Islet of Langerhans (tissue), 1 donor: ENCODE results near the gene CMBL.
A peak's percentile ranks its signal among the peaks of the same experiment; 100 is the strongest.
"Not testable (repeated sequence)": the region's sequence is repeated elsewhere in the genome, so short reads cannot be mapped to it uniquely, and the experiment has no call there.

ENCODE experiments used
- FAIRE-seq: peaks from one replicate; lab custom pipeline; 2011; peaks lifted over from hg19 to GRCh38; lab: Jason Lieb, UNC

Gene CMBL

DNA sequence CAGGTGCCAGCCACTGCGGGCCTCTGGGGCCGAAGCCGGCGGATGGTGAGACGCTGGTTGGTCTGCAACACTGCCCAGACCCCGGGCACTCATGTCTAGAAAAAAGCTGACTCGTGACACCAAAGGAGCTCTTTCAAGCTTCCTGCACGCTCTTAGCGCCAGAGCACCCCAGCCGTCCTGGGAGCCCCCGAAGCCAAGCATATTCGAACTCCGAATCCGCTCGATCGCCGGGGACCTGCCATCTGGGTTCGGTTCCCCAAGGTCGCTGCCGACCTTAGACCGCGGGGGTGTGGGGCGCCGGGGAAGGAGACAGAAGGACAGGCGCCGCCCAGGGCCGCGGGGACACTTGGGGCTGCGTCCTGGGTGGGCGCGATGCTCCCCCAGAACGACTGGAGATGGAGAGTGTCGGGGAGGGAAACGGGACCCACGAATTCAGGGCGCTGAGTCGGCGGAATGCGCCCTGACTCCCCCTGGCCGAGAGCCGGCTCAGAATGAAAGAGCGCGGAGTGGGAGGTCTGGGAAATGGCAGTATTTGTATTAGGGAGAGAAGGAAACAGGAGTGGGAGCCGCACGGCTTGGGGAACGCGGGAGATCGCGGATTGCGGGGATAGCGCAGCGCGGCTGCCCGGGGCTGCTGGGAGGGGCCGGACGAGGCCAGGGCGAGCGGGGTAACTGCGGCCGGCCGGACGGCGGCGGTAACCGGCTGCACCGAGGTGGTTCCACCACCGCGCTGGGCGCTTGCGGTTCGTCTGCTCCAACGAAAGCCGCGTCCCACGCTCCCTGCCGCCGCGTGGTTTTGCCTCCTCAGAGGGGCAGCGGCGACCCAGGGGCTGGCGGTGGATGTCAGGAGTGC lies 25.7 kb upstream of the CMBL start:
- no peak for FAIRE-seq

DNA sequence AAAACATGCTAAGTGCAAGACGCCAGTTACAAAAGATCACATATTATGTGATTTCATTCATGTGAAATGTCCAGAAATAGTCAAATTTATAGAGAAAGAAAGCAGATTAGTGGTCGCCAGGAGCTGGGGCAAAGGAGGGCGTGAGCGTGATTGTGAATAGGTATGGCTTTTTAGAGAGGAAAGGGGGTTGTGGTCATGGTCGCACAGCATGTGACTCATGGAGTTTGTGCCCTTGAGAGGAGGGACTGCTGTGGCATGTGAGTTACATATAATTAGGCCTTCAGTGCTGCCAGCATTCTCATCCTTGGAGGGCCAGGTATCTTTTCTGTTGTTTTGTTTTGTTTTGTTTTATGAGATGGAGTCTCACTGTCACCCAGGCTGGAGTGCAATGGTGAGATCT lies 24.6 kb upstream of the CMBL start:
- FAIRE-seq = no peak

DNA sequence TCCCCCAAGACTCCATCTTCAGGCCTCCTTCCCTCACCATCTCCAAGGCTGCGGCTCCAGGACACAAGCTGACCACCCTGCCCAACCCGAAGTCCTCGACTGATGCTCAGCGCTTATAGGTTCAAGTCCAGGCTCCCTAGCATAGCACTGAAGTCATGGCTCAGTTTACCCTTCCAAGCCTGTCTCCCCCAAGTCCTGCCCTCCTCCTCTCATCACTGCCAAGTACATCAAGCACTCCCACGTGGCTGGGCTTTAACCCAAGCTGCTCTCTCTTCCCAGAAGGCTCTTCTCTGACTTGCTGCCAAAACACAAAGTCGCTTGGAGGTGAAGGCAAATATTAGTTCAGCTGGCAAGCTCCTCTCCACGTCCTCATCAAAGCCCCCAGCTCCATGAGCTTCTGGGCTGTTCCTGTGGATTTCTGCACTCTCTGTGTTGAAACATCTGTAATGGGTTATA lies 23.7 kb upstream of the CMBL start:
- FAIRE-seq = peak; percentile 33

DNA sequence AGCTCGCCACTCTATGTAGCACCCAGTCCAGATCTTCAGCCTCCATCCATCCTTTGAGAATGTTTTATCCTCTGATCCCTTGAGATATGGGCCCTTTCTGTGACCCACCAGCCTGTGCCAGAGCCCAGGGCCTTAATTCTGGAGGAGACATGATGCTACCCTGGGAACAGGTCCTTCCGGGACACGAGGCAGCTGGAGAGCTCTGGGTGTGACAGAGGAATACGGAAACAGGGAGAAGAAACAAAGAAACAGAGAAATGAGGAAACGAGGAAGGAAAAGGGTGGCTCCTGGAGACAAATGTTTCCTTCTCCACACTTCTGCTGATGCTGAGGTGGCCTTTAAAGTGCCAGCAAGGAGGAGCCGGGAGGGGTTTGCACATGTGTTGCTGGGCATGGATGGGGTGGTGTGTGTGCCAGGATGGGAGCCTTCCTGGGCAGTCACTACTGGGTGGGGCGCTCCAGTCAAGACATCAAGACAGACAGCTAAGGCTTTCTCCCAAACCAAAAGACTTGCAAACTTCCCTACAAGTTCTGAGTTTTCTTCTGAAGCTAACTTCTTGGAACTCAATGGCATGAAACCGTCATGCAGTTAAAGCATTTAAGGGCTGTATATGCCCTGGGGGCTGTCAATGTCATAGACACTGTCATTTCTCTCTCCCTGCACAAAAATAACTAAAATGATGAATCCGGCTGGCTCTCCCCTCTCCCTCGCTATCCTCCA lies 23.0 kb upstream of the CMBL start:
- no peak for FAIRE-seq

DNA sequence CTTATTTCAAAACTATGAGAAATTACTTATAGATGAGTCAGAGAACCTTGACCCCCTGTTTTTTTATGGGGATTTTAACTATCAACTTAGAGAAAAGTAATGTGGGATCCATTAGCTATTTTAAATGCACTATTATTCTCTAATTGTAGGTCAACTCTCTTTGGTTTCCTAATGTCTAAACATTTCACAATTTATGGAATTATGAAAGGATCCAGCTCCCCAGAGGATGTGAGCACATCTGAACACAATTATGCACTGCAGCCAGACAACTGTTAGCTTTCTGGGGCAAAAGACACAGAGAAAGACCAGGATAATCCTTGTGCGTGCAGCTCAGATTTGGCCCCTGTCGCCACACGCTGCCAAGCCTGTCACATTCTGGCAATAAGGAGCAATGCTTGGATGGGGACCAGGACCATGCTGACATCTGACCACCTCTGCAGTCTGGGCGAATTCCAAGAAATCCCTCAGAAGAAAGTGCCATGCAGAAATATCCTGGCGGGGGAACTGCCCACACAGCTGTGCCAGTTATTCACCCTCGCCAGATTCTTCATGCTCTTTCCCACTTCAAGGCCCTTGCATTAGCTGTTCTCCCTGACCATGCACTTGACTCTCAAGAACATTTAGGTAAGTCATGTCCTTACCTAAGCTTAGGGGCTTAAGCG lies 22.2 kb upstream of the CMBL start:
- FAIRE-seq = no peak

DNA sequence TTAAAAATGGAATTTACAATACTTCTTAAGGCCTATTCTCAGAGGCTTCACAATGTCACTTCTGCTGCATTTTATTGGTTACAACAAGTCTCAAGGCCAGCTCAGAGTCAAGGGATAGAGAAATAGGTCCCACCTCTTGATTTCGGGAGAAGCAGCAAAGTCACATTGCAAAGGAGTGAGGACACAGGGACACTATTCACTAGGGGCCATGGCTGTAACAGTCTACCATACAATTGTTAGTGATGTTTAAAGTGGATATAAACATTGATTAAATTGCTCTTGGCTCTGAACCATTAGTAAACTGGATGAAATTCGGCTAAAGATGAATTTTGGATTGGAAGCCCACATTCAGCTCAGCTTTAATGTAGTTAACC lies 21.7 kb upstream of the CMBL start:
- no peak for FAIRE-seq

DNA sequence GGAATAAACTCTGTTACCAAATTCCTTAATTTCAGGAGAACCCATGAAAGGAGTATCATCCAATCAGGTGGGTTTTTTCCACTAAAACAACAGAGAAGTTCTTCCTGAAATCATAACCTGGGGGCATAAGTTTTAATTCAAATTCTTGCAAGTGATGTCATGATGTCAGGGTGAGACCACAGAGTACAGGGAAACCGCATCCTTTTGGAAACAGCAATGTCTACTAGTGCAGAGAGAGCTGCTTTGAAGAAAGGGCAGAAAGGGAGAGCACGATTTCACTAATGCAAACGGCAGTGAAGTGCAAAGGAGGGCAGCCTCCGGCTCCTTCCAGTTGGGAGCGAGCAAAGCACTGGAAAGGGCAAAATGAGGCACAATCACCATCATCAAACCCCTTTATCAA lies 20.6 kb upstream of the CMBL start:
- FAIRE-seq = no peak

DNA sequence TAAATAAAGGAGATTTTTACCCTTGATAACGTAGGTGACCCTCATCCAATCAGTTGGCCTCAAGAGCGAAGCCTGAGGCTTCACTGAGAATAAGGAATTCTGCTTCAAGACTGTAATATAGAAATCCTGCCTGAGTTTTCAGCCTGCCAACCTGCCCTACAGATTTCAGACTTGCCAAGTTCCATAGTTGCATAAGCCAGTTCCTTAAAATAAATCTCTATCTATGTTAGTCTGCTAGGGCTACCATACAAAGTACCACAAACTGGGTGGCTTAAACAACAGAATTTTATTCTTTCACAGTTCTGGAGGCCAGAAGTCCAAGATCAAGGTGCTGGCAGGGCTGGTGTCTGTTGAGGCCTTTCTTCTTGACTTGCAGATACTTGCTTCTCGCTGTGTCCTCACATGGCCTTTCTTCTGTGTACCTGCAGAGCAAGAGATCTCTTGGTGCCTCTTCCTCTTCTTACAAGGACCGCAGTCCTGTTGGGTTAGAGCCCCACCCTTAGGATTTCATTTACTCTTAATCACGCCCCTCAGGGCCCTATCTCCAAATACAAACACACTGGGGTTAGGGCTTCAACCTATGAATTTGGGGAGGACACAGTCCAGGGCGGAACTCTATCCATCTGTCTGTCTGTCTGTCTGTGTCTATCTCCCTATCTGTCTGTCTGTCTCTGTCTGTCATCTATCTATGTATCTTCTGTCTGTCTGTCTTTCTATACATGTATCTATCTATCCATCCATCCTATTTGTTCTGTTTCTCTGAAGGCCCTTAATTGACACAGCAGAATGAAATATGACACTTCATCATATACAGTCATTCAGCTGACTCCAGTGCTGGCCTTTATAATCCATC lies 17.0 kb upstream of the CMBL start:
- FAIRE-seq = no peak

DNA sequence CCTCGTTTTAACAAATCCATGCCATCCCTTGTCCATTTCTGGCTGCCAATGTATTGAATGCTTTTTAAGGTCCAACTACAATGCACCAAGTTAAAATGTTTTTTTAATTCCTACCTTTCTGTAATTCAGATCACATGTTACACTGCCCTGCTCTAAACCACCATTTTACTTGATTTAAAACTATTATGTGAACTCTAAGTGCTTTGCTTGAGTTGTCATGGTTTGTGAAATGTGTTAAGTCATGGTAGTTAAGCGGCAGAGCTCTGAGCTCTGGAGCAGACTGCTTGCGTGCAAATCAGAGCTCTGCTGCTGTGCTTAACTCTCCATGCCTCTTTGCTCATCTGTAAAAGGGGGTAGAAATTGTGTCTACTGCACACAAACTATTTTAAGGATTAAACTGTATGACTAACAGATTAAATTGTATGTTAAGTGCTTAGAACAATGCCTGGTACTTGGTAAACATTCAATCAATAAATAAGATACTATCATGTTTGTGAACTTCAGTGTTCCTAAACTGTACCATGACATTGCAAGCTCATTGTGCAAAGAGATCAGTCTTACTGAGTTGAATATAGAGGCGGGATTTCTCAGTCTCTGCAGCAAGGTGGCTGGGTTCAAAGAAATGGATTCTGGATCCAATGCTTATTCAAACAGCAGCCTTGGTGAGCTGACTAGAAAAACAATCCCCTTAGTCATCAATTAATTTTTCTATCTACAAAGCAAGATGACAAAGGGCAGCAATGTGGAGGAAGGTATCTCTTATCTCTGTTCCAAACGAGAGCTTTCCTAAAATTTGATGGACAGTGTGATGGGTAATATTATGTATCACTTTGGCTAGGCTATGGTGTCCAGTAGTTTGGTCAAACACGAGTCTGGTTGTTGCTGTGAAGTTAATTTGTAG lies 16.1 kb upstream of the CMBL start:
- no peak for FAIRE-seq

DNA sequence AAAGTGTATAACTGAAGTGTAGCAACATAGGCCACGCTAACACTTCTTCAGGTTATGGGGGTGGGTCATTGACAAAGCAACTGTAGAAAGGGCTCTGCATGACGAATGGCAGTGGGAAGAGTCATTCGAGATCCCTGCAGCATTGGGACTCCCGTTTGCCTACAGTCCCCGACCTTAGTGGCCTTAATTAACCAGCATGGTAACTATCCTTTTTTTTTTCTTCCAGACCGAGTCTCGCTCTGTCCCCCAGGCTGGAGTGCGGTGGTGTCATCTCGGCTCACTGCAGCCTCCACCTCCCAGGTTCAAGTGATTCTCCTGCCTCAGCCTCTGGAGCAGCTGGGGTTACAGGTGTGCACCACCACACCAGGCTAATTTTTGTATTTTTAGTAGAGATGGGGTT lies 14.2 kb upstream of the CMBL start:
- FAIRE-seq = no peak

DNA sequence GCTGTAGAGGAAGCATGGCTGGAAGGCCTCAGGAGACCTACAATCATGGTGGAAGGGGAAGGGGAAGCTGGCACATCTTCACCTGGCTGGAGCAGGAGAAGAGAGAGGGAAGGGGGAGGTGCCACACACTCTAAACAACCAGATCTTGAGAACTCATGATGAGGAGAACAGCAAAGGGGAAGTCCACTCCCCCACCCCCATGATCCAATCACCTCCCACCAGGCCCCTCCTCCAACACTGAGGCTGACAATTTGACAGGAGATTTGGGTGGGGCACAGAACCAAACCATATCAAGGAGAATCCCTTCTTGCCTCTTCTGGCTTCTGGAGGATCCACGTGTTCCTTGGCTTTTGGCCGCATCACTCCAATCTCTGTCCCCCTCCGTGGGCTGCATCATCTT lies 13.1 kb upstream of the CMBL start:
- no peak for FAIRE-seq

DNA sequence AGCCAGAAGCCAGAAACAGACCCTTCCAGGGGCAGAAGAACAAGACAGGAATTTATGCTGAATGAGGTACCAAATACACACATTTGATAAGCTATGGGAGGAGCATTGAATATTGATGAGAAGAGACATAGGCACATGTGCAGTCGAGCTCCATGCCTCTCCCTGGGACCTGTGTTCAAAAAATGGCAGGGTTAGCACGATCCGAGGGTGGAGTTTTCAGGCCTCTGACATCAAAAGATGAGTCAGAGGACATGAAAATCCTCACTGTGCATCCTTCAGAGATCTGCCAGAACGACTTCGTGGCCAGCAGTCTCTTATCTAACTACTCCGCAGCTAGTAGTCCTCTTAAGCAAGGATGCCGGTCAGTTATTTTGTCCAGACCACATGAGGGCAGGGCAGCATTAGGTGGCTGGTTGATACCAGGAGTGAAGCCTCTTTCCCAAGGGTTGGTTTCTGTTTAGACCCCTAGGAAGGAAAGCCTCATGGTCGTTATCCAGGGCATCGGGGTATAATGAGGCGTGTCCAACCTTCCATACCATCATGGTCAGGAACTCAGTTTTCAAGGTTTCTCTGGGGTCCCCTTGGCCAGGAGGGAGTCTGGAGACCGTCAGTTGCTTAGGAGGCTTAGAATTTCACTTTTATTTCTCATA lies 11.6 kb upstream of the CMBL start:
- FAIRE-seq = no peak

DNA sequence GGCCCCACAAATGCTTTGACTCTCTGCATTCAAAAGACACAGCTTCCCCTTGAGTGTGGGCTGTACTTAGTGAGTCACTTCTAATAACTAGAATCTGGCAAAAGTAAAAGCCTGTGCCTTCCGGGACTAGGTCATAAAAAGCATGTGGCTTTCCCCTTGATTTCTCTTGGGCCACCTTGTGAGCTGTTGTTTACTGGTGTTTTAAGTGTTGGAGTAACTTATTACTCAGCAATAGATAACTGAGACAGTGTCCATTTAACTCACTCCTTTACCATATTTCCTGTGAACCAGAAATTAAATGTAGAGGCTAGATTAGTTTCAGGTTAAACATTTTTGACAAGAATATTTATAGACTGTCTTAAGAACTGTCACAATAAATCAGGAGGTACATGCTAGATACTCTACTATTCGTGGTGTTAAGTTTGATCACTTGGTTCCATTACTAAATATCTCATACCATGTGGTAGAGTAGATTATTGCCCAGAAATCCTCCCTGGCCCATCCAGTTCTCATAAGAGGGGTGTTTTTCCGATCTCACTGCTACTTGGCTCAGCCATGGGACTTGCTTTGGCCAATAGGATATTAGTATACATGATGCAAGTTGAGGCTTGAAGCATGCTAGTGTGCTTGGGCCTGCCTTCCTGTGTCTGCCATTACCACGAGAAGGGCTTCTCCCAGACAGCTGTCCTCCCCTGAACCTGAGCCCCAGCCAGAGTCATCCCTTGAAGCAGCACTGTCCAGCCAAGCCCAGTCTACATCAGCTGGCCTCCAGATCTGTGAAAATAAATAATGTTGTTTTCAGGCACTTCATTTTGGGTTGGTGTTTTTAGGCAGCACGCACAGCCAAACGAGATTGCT lies 10.4 kb upstream of the CMBL start:
- no peak for FAIRE-seq

DNA sequence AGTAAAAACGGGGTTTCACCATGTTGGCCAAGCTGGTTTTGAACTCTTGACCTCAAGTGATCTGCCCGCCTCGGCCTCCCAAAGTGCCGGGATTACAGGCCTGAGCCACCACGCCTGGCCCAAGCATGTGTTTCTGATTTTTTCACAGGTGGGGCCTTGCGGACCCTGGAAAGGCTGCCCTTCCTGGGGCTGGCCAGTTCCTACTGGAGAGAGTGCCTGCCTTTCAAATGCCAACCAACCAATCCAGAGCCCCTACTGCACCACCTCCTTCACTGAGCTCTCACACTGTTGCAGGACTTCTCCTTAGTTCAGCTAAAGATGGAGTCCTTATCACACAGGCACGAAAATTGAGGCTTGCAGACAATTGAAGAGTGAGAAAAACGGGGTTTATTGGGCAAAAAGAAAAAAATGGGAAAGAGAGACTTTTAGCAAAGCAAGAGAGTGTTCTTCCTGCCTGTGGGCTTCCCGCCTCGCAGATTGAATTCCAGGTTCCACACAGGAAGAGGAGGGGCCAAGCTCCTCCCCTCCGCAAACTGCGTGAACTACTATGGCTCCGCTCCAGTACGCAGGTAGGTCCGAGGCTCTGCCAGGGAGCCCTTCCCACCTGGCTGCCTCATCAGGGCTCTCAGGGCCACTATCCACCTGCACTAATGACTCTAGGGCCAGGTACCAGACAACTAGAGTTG lies 8.3 kb upstream of the CMBL start:
- no peak for FAIRE-seq

DNA sequence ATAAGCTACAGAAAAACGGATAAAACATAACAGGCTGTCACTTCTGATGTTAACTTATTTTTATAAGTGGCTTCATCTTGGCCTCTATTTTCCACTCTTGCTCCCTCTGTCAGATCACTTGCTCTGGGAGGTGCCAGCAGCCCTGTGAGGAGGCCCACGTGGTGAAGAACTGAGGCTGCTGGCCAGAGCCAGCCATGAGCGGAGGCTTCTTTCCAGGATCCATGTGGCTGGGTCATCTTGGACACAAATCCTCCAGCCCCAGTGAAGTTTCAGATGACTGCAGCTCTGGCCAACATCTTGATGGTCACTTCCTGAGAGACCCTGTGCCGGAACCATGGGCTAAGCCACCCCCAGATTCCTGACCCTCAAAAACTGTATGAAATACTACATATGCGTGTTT lies 7.5 kb upstream of the CMBL start:
- no peak for FAIRE-seq

DNA sequence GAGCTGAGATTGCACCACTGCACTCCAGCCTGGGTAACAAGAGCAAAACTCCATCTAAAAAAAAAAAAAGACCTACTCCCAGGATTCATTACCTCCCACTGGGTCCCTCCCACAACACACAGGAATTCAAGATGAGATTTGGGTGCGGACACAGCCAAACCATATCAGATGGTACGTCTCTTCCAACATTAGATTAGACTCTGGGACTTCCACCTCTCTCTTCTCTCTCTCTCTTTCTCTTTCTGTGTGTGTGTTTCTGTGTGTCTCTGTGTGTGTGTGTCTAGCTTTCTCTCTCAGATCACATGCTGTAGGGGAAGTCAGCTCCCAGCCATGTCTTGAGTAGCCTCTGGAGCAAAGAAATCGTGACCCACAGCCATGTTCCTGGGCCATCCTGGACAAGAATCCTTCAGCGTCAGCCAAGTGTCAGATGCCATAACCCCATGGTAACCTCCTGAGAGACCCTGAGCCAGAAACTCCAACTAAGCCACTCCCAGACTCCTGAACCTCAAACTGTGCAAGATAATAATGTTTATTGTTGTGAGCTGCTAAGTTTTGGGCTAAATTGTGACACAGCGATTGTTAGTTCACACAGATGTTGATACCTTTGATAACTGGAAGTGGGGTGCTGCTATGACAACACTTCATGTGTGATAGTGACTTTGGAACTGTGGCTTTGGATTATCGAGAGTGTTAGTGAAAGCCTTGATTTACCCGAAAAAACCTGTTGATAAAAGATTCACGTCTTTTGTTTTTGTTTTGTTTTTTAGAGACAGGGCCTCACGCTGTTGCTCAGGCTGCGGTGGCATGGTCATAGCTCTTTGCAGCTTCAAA lies 4.1 kb upstream of the CMBL start:
- no peak for FAIRE-seq

DNA sequence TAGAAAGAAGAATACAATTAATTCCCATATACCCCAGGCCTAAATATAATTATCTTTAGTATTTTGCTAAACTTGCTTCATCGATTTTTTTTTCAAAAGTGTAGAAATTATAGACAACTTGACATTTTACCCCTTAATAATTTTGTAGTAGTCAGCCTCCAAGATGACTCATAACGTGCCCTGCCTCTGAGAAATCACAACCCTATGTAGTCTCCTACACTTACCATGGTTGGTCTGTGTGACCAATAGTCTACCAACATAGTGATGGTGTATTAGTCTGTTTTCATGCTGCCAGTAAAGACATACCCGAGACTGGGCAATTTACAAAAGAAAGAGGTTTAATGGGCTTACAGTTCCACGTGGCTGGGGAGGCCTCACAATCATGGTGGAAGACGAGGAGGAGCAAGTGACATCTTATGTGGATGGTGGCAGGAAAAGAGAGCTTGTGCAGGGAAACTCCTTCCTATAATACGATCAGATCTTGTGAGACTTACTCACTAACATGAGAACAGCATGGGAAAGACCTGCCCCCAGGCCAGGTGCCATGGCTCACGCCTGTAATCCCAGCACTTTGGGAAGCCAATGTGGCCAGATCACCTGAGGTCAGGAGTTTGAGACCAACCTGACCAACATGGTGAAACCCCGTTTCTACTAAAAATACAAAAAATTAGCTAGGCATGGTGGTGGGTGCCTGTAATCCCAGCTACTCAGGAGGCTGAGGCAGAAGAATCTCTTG lies 3.3 kb upstream of the CMBL start:
- FAIRE-seq = not testable (repeated sequence)
